Lower leg skin (tissue), 4 donors: ENCODE data around the gene CSMD2. TPM values are rescaled to one million over a fixed set of nuclear protein-coding genes. Genes with fewer than 3 reads are reported as not detected.

Experiments used
- DNase-seq, 2 donors: peaks; one replicate each; pipeline ENCODE4 v3.0.0-alpha.2; 2019; ENCODE audit warnings: low spot score in 2 of 2
- H3K4me3 ChIP-seq: fragments of 200-600 bp; sonication (generic); 2 replicates; pipeline ENCODE4 v1.5.1; 2017; ENCODE audit warnings: mild to moderate bottlenecking, low read depth; ENCODE audit not compliant: poor library complexity, severe bottlenecking
- POLR2A ChIP-seq, 2 donors: fragments of 450-650 bp; IDR thresholded peaks; one replicate each; pipeline ENCODE4 v1.6.1; 2016 to 2017; ENCODE audit warnings: antibody characterized with exemption in 2 of 2, mild to moderate bottlenecking in 1 of 2, moderate library complexity in 1 of 2
- WGBS, 2 donors: methylation state at CpG; one replicate each; pipeline ENCODE4 v1.1.5; 2018; 5-methylcytosine and 5-hydroxymethylcytosine counted together
- intact Hi-C: fragments of 100-400 bp; cut with DNase I; formaldehyde crosslinking; loops from one replicate; pipeline ENCODE4 v1.15.0; 2023; ENCODE audit warnings: low total_unique reads
- total RNA-seq, 4 donors: library from RNA; depleted of rRNA; stranded (reverse); fragments of >200 nt; gene quantifications; one replicate each; pipeline ENCODE4 v1.1.0, GENCODE V29; 2016
- TF ChIP-seq, protein P1 (sequence below), 3 donors: fragments of 450-650 bp; IDR thresholded peaks; one replicate each; pipeline ENCODE4 v1.5.1; 2016; ENCODE audit warnings: antibody characterized with exemption in 3 of 3, mild to moderate bottlenecking in 3 of 3, moderate library complexity in 2 of 3

The CSMD2 gene
- total RNA-seq, 4 donors from 2014 or later, result 0.11 to 1.0 TPM; not detected in 2

DNA sequence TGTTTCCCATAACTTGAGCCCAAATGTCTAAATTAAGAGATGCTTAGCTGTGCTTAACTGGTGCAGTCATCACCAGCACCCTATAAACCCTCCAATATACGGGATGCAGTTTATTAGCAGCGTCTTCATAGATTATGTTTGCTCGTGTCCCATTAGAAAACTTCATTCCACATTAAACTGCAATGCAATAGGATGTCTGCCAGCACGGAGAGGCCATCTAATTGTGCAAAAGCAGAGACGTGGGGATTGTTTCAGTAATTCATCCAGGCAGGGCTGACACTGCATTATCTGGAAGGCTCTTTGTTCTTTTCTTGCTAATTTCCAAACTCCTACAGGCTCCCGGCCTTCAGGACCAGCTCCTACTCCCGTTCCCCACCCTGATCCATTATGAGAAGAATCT, 89.5 kb downstream of the CSMD2 start:
- TF ChIP-seq, protein P1, sequence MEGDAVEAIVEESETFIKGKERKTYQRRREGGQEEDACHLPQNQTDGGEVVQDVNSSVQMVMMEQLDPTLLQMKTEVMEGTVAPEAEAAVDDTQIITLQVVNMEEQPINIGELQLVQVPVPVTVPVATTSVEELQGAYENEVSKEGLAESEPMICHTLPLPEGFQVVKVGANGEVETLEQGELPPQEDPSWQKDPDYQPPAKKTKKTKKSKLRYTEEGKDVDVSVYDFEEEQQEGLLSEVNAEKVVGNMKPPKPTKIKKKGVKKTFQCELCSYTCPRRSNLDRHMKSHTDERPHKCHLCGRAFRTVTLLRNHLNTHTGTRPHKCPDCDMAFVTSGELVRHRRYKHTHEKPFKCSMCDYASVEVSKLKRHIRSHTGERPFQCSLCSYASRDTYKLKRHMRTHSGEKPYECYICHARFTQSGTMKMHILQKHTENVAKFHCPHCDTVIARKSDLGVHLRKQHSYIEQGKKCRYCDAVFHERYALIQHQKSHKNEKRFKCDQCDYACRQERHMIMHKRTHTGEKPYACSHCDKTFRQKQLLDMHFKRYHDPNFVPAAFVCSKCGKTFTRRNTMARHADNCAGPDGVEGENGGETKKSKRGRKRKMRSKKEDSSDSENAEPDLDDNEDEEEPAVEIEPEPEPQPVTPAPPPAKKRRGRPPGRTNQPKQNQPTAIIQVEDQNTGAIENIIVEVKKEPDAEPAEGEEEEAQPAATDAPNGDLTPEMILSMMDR (IDR thresholded peaks at IDR 0.05), result no peak
- no peak for TF ChIP-seq POLR2A (IDR thresholded peaks at IDR 0.05)
- H3K4me3 ChIP-seq, result no peak overlapping the region
- WGBS, 2 donors, result 64 to 78% methylated on average over 7 of the region's 7 CpGs
- DNase-seq, result peak in 1 of 2 donors; percentile 40
- intact Hi-C loops, result no loop called here

DNA sequence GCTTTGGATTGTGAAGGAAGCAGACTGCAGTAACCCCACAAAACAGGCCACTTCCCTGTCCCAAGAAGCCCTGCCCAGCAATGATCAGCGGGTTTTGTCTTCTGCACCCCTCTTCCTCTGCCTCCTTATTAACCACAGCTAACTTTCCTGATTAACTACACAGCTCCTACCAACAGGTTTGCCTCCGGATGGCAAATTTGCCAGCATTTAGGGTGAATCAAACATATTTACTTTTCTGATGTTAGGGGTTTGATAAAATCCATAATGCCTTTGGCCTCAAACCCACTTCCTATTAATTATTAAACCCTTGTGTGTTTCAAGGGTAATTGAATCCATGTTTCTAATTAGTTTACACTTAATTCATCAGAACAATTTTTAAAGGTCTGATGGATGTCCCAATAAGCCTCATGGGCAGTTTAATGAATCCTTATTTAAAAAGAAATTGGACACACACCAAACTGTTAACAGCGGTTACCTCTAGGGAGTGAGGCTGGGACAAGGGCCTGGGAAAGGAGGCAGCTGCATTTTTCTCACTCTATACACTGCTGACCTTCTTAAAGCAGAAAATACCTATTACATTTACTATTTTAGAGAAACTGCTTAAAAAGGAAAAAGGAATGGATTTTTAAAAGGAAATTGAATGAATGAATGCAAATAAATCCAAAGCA, 91.9 kb downstream of the CSMD2 start:
- intact Hi-C loops, result no loop called here
- TF ChIP-seq, protein P1 (IDR thresholded peaks at IDR 0.05), result no peak
- TF ChIP-seq POLR2A (IDR thresholded peaks at IDR 0.05), result no peak
- peak in 1 of 2 donors; percentile 6 for DNase-seq

GRCh38 chr1:34070201-34070836, 94.7 kb downstream of the CSMD2 start:
- intact Hi-C loops, result no loop called here
- H3K4me3 ChIP-seq, result no peak overlapping the region
- TF ChIP-seq POLR2A (IDR thresholded peaks at IDR 0.05), result no peak
- TF ChIP-seq, protein P1 (IDR thresholded peaks at IDR 0.05), result no peak
- WGBS, 2 donors, result 78 to 82% methylated on average over 5 of the region's 5 CpGs
- no peak for DNase-seq

More for the DNA sequence above, 91.9 kb downstream of the CSMD2 start:
- no peak overlapping the region for H3K4me3 ChIP-seq
- WGBS, 2 donors, result 64 to 75% methylated on average over 3 of the region's 3 CpGs

- no peak overlapping the region for H3K4me3 ChIP-seq
- intact Hi-C loops, result no loop called here
- no peak for TF ChIP-seq POLR2A (IDR thresholded peaks at IDR 0.05)
- TF ChIP-seq, protein P1 (IDR thresholded peaks at IDR 0.05), result no peak
- 64 to 69% methylated on average over 5 of the region's 5 CpGs for WGBS, 2 donors
- DNase-seq, result no peak
Measured at GRCh38 chr1:34066981-34067603, 97.9 kb downstream of the CSMD2 start.

GRCh38 chr1:34066166-34066565, 98.9 kb downstream of the CSMD2 start:
- DNase-seq, result no peak
- 53 to 68% methylated on average over 6 of the region's 6 CpGs for WGBS, 2 donors
- TF ChIP-seq, protein P1 (IDR thresholded peaks at IDR 0.05), result no peak
- TF ChIP-seq POLR2A (IDR thresholded peaks at IDR 0.05), result no peak
- intact Hi-C loops, result no loop called here
- H3K4me3 ChIP-seq, result no peak overlapping the region
